AG04449 (cell line): Measurements from ENCODE around the gene COL2A1.
A peak's percentile ranks its signal among the peaks of the same experiment; 100 is the strongest.

ENCODE experiments used
- CTCF ChIA-PET: fragments of 350-600 bp; formaldehyde crosslinking; extraction: SDS; loops from one replicate; lab custom pipeline; 2021; ENCODE audit warnings: antibody characterized with exemption; lab: Yijun Ruan, JAX
- POLR2A ChIA-PET: fragments of 400-600, 350-600 bp; formaldehyde crosslinking; extraction: SDS; loops from one replicate; lab custom pipeline; 2020; ENCODE audit warnings: antibody characterized with exemption, inconsistent platforms; lab: Yijun Ruan, JAX
- DNase-seq: peaks from one replicate; pipeline ENCODE4 v3.0.0-alpha.2; 2010; ENCODE audit warnings: low read depth, low spot score
- H3K4me3 ChIP-seq: 2 replicates; pipeline ENCODE4 v1.5.1; 2011; ENCODE audit warnings: low read depth, mild to moderate bottlenecking, control low read depth, low read length
- CTCF ChIP-seq: IDR thresholded peaks from one replicate; pipeline ENCODE4 v1.5.1; 2011; ENCODE audit warnings: mild to moderate bottlenecking, moderate library complexity, low read length, control low read depth, inconsistent platforms; ENCODE audit not compliant: insufficient read depth; ENCODE audit errors: missing control alignments

The COL2A1 gene

GRCh38 chr12:48003226-48004052 lies 837 bp downstream of the COL2A1 start:
- POLR2A ChIA-PET = no interaction called here
- CTCF ChIA-PET = interaction anchor here (2.2 kb wide), 1 partner anchor 53 kb away, joined by 7 read pairs; no protein-coding TSS in a partner anchor
- no peak overlapping the region; the same call in 1 of the 2 replicates for H3K4me3 ChIP-seq
- no peak for TF ChIP-seq CTCF
- no peak for DNase-seq

- no peak for TF ChIP-seq CTCF
- ChIA-PET CTCF (interaction anchor here (0.8 to 2.2 kb wide), 3 partner anchors 16 to 53 kb away, joined by 3 to 7 read pairs (median 3); no protein-coding TSS in a partner anchor), POLR2A (no interaction called here)
- no peak overlapping the region for H3K4me3 ChIP-seq
- DNase-seq = no peak
Measured at GRCh38 chr12:48002773-48003218, 1.5 kb downstream of the COL2A1 start.

DNA sequence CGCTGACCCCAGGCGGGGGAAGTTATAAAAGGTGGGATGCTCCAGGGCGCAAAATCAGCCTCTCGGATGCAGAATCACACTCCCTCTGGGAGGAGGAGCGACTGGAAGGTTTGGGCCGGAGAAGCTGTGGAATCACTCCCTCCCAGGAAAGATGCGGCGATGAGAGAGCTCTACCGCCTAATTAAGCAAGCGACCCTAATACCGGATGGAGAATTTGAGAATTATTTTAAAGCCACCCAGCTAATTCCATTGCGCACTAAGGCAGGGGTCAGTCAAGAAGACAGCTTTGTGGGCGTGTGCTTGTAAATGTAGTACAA lies 1.9 kb downstream of the COL2A1 start:
- H3K4me3 ChIP-seq = peak overlapping the region; percentile 56
- ChIA-PET CTCF (interaction anchor here (0.8 to 2.2 kb wide), 4 partner anchors 16 to 52 kb away, joined by 3 to 7 read pairs (median 3); no protein-coding TSS in a partner anchor), POLR2A (no interaction called here)
- TF ChIP-seq CTCF = no peak
- no peak for DNase-seq

- DNase-seq = no peak
- CTCF ChIA-PET = interaction anchor here (0.8 to 2.2 kb wide), 4 partner anchors 17 to 52 kb away, joined by 3 to 7 read pairs (median 3); no protein-coding TSS in a partner anchor
- H3K4me3 ChIP-seq = peak overlapping the region; percentile 56
Measured at GRCh38 chr12:48001505-48002413, 2.5 kb downstream of the COL2A1 start.

DNA sequence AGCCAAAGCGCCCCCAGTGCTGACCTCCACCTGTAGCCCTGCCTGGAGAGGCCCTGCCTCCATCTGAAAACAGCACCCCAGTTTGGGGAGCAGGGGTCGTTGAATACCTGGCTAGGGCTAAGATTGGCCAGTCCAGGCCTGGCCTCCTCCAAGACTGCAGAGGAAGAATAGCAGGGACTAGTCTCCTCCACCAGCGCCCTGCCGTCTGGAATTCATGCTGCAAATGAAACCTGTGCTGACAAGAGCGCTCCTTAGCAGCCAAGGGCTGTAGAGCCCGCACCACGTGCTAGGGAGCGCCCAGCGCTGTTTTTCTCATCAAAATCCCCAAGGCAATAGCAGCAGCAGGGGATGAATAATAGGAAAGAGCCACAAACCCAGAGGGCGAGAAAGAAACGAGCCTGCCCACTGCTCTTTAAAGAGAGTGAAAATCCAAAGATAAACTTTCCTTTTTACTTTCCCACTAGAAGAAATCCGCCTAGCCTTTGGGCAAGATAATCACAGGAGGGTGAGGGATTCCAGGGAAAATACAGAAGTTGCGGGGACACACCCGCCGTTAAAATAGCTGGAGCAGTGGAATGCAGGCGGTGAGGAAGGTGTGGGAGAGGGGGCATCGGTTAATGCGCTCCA lies 3.3 kb downstream of the COL2A1 start:
- peak overlapping the region; percentile 56 for H3K4me3 ChIP-seq
- no peak for TF ChIP-seq CTCF
- ChIA-PET POLR2A (no interaction called here), CTCF (interaction anchor here (0.7 to 2.2 kb wide), 3 partner anchors 9 to 51 kb away, joined by 3 to 7 read pairs (median 3); no protein-coding TSS in a partner anchor)
- DNase-seq = no peak

More at GRCh38 chr12:48001505-48002413, 2.5 kb downstream of the COL2A1 start:
- POLR2A ChIA-PET = no interaction called here
- TF ChIP-seq CTCF = no peak
